IMR-90 (cell line): ENCODE data around the gene ANTXR1. TPM values are rescaled to one million over a fixed set of nuclear protein-coding genes. Genes with fewer than 3 reads are reported as not detected.

Experiments
- ATAC-seq: fragments of 200-7000 bp; cut with Tn5 transposase; 2 replicates; pipeline ENCODE4 v1.9.1; 2020; ENCODE audit warnings: low read depth, mild to moderate bottlenecking, moderate library complexity
- BruUV-seq: library from RNA; stranded (reverse); fragments of 400-500 nt; replicated peaks from 2 replicates; lab custom pipeline; 2021; lab: Mats Ljungman, UMichigan
- CTCF ChIA-PET: fragments of 300-600 bp; formaldehyde crosslinking; extraction: SDS; loops from one replicate; lab custom pipeline; 2021; ENCODE audit warnings: antibody characterized with exemption; lab: Yijun Ruan, JAX
- POLR2A ChIA-PET: fragments of 300-600 bp; sonication (Branson Sonifier 250); formaldehyde crosslinking; loops from one replicate; lab custom pipeline; 2022; ENCODE audit warnings: antibody characterized with exemption; ENCODE audit not compliant: unreplicated experiment; lab: Charles Lee
- DNase-seq: peaks from one replicate; pipeline ENCODE4 v3.0.0; 2013
- H2AFZ ChIP-seq: replicated peaks from 2 replicates; pipeline ENCODE3; 2013; ENCODE audit warnings: low read length, mild to moderate bottlenecking; ENCODE audit not compliant: poor library complexity
- H2AK5ac ChIP-seq: 2 replicates; pipeline ENCODE4 v1.6.1; 2013; ENCODE audit warnings: low read depth, low read length, inconsistent platforms
- H2AK9ac ChIP-seq: replicated peaks from 2 replicates; pipeline ENCODE3; 2013; ENCODE audit warnings: mild to moderate bottlenecking, low read depth, low read length, moderate library complexity; ENCODE audit not compliant: poor library complexity
- H2BK120ac ChIP-seq: 2 replicates; pipeline ENCODE4 v1.6.1; 2013; ENCODE audit warnings: low read depth, low read length, inconsistent platforms
- H2BK15ac ChIP-seq: 3 replicates; pipeline ENCODE4 v1.6.1; 2013; ENCODE audit warnings: low read depth, low read length, inconsistent platforms
- H2BK20ac ChIP-seq: 2 replicates; pipeline ENCODE4 v1.6.1; 2013; ENCODE audit warnings: low read depth, mild to moderate bottlenecking, inconsistent platforms, low read length, moderate library complexity
- H2BK5ac ChIP-seq: 2 replicates; pipeline ENCODE4 v1.6.1; 2013; ENCODE audit warnings: mild to moderate bottlenecking, low read depth, low read length, inconsistent platforms; ENCODE audit not compliant: poor library complexity, severe bottlenecking
- H3K14ac ChIP-seq: replicated peaks from 2 replicates; pipeline ENCODE4 v1.6.1; 2013; ENCODE audit warnings: low read depth, low read length, inconsistent platforms
- H3K18ac ChIP-seq: 2 replicates; pipeline ENCODE4 v1.6.1; 2013; ENCODE audit warnings: low read depth, low read length, control low read depth
- H3K23ac ChIP-seq: 2 replicates; pipeline ENCODE4 v1.6.1; 2013; ENCODE audit warnings: low read depth, low read length, inconsistent platforms
- H3K27ac ChIP-seq: 2 replicates; pipeline ENCODE4 v1.5.1; 2013; ENCODE audit warnings: mild to moderate bottlenecking, control low read depth, low read length; ENCODE audit not compliant: insufficient read depth
- H3K27me3 ChIP-seq: 2 replicates; pipeline ENCODE4 v1.6.1; 2013; ENCODE audit warnings: low read length; ENCODE audit not compliant: control insufficient read depth, insufficient read depth
- H3K36me3 ChIP-seq: 2 replicates; pipeline ENCODE4 v1.6.1; 2013; ENCODE audit warnings: low read length, mixed read lengths; ENCODE audit not compliant: control insufficient read depth, insufficient read depth
- H3K4ac ChIP-seq: 2 replicates; pipeline ENCODE4 v1.6.1; 2013; ENCODE audit warnings: low read depth, low read length, inconsistent platforms
- H3K4me1 ChIP-seq: 2 replicates; pipeline ENCODE4 v1.6.1; 2013; ENCODE audit warnings: low read length, mixed read lengths; ENCODE audit not compliant: control insufficient read depth, insufficient read depth
- H3K4me2 ChIP-seq: 2 replicates; pipeline ENCODE4 v1.6.1; 2013; ENCODE audit warnings: low read depth, mild to moderate bottlenecking, control low read depth, low read length, moderate library complexity
- H3K4me3 ChIP-seq: 2 replicates; pipeline ENCODE4 v1.5.1; 2013; ENCODE audit warnings: low read depth, mild to moderate bottlenecking, control low read depth, low read length, moderate library complexity; ENCODE audit not compliant: insufficient read depth
- H3K56ac ChIP-seq: 2 replicates; pipeline ENCODE4 v1.6.1; 2013; ENCODE audit warnings: low read length, inconsistent platforms; ENCODE audit not compliant: insufficient read depth; ENCODE audit errors: extremely low read depth
- H3K79me1 ChIP-seq, 2 experiments: 2 replicates each; pipeline ENCODE4 v1.6.1; 2013; ENCODE audit warnings: low read length in 2 of 2, inconsistent platforms in 1 of 2, low read depth in 1 of 2
- H3K9ac ChIP-seq: 2 replicates; pipeline ENCODE4 v1.6.1; 2013; ENCODE audit warnings: low read depth, low read length, control low read depth
- H3K9me1 ChIP-seq: 2 replicates; pipeline ENCODE4 v1.6.1; 2013; ENCODE audit warnings: low read length, inconsistent platforms; ENCODE audit not compliant: insufficient read depth
- H3K9me3 ChIP-seq: 2 replicates; pipeline ENCODE4 v1.6.1; 2013; ENCODE audit warnings: low read length; ENCODE audit not compliant: control insufficient read depth, insufficient read depth
- H4K20me1 ChIP-seq: 2 replicates; pipeline ENCODE4 v1.6.1; 2013; ENCODE audit warnings: low read length, inconsistent platforms; ENCODE audit not compliant: insufficient read depth
- H4K5ac ChIP-seq: 2 replicates; pipeline ENCODE4 v1.6.1; 2013; ENCODE audit warnings: mild to moderate bottlenecking, low read depth, low read length, control low read depth
- H4K8ac ChIP-seq, 2 experiments: 2 replicates each; pipeline ENCODE4 v1.6.1; 2013; ENCODE audit warnings: low read depth in 2 of 2, low read length in 2 of 2, control low read depth in 1 of 2, inconsistent platforms in 1 of 2
- H4K91ac ChIP-seq: 2 replicates; pipeline ENCODE4 v1.6.1; 2013; ENCODE audit warnings: low read depth, low read length, inconsistent platforms; ENCODE audit not compliant: insufficient read depth
- BHLHE40 ChIP-seq: fragments of 150-350 bp; IDR thresholded peaks from 2 replicates; pipeline ENCODE4 v1.6.1; 2016; ENCODE audit warnings: mild to moderate bottlenecking, low read depth, low read length
- CEBPB ChIP-seq: IDR thresholded peaks from 2 replicates; pipeline ENCODE4 v1.6.1; 2012; ENCODE audit warnings: low read depth, low read length, improper control_type of control experiment
- CHD1 ChIP-seq: IDR thresholded peaks from 2 replicates; pipeline ENCODE4 v1.6.1; 2012; ENCODE audit warnings: low read depth, low read length, improper control_type of control experiment
- CTCF ChIP-seq: conservative IDR thresholded peaks from 2 replicates; pipeline ENCODE4 v1.5.1; 2012; ENCODE audit warnings: mild to moderate bottlenecking, low read depth, low read length, improper control_type of control experiment
- FOS ChIP-seq: fragments of 150-350 bp; IDR thresholded peaks from 2 replicates; pipeline ENCODE4 v1.6.1; 2016; ENCODE audit warnings: low read depth, low read length
- MAFK ChIP-seq: IDR thresholded peaks from 2 replicates; pipeline ENCODE4 v1.6.1; 2012; ENCODE audit warnings: low read depth, low read length, improper control_type of control experiment
- MAZ ChIP-seq: IDR thresholded peaks from 2 replicates; pipeline ENCODE4 v1.6.1; 2012; ENCODE audit warnings: low read depth, mild to moderate bottlenecking, low read length, improper control_type of control experiment, moderate library complexity, borderline replicate concordance
- MXI1 ChIP-seq: IDR thresholded peaks from 2 replicates; pipeline ENCODE4 v1.6.1; 2012; ENCODE audit warnings: low read depth, mild to moderate bottlenecking, low read length, moderate library complexity, borderline replicate concordance
- NFE2L2 ChIP-seq: fragments of 150-350 bp; IDR thresholded peaks from 2 replicates; pipeline ENCODE4 v1.6.1; 2016; ENCODE audit warnings: low read depth, mild to moderate bottlenecking, low read length
- POLR2A ChIP-seq: IDR thresholded peaks from 2 replicates; pipeline ENCODE4 v1.6.1; 2012; ENCODE audit warnings: mild to moderate bottlenecking, low read depth, low read length
- RAD21 ChIP-seq: IDR thresholded peaks from 2 replicates; pipeline ENCODE4 v1.6.1; 2012; ENCODE audit warnings: low read length, improper control_type of control experiment
- RFX5 ChIP-seq: IDR thresholded peaks from 2 replicates; pipeline ENCODE4 v1.8.0; 2012; ENCODE audit warnings: low read depth, mild to moderate bottlenecking, low read length, moderate library complexity
- SMC3 ChIP-seq: fragments of 150-350 bp; IDR thresholded peaks from 2 replicates; pipeline ENCODE4 v1.6.1; 2016; ENCODE audit warnings: low read depth, mild to moderate bottlenecking, antibody characterized with exemption, low read length, moderate library complexity
- USF2 ChIP-seq: fragments of 150-350 bp; IDR thresholded peaks from 2 replicates; pipeline ENCODE4 v1.6.1; 2017; ENCODE audit warnings: mild to moderate bottlenecking, antibody characterized with exemption, low read length, low read depth
- WGBS, 2 experiments: methylation state at CpG; one replicate each; pipeline versions ENCODE4 v1.1.5 to v1.1.7; 2013; ENCODE audit warnings: missing lambda C conversion rate in 2 of 2; ENCODE audit not compliant: insufficient read length in 1 of 2; ENCODE audit errors: extremely low coverage in 2 of 2; 5-methylcytosine and 5-hydroxymethylcytosine counted together
- dilution Hi-C: fragments of 300-500 bp; cut with HindIII; formaldehyde crosslinking; loops from one replicate; pipeline ENCODE4 v1.14.3; 2018; ENCODE audit warnings: low sequenced_read_pairs; ENCODE audit not compliant: unreplicated experiment
- in situ Hi-C: fragments of 300-500 bp; cut with MboI; formaldehyde crosslinking; loops from 3 replicates; pipeline ENCODE4 v1.14.3; 2019; ENCODE audit warnings: low sequenced_read_pairs, inconsistent platforms, mixed read lengths
- intact Hi-C: fragments of 100-400 bp; cut with micrococcal nuclease; formaldehyde crosslinking; loops from 2 replicates; pipeline ENCODE4 v1.10.0; 2022
- polyA plus RNA-seq, 3 experiments: library from polyadenylated mRNA; depleted of rRNA; stranded (reverse); fragments of >200 nt; gene quantifications; 2 replicates each; pipeline ENCODE4 v1.2.3, GENCODE V29; 2012; ENCODE audit warnings: low replicate concordance in 1 of 3
- total RNA-seq: library from RNA; depleted of rRNA; stranded (reverse); fragments of >200 nt; gene quantifications from 2 replicates; pipeline ENCODE4 v1.2.3, GENCODE V29; 2012

Gene ANTXR1
- total and polyA plus RNA-seq, 2 of the 4 experiments (the other 2 are of a cell fraction), result 27.2 to 36.9 TPM

DNA sequence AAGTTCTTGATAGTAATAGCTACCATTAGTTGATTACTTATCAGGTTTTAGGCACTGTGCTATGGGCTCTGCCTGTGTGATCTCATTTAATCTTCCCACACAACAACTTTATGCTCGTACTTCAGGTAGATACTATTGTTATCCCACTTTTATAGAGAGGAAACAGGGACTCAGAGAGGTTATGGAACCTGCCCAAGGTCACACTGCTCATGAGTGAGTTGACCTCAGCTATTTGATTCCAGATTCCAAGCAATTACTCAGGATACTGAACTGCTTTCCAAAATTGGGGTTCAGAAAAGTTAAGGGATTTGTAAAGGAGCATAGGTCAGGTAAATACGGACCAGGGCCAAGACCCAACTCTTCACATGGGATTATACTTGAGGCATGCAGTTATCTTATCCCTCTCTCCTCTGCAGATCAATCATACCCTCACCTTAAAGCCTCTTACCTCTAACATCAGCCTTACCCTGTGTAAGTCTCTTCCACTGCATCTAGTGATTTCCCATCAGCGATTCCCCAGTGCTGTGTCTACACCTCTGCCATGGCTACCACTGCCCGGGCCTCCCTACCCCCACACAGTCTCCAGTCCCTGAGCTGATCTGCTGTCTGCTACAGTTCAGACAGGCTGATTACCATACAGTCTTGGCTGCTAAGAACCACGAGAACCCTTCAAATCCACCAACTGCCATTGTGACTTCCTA lies 74.4 kb downstream of the ANTXR1 start:
- ATAC-seq, result peak; percentile 24
- H3K27me3 ChIP-seq, result no peaks in the 10 kb centered on the region
- POLR2A ChIA-PET, result no interaction called here
- peak overlapping the region; percentile 48; the same call in 1 of the 2 replicates for H3K27ac ChIP-seq
- H3K4me2 ChIP-seq, result peak overlapping the region; percentile 17; the same call in 1 of the 2 replicates
- H3K23ac ChIP-seq, result no peak overlapping the region; the same call in 1 of the 2 replicates
- H2BK20ac ChIP-seq, result peak overlapping the region; percentile 43; the same call in 1 of the 2 replicates
- 0 out of 2 replicates have a peak, but pooled peaks cover 4% of the 10 kb centered on the region for H4K20me1 ChIP-seq
- DNase-seq, result no peak
- no peaks in the 10 kb centered on the region for H3K9me3 ChIP-seq
- H3K4me1 ChIP-seq, result peaks cover 27% of the 10 kb centered on the region
- 96% methylated on average over 3 of the region's 5 CpGs; no CpG with 5 or more reads in 1 of the 2 experiments for WGBS, 2 experiments
- H3K4ac ChIP-seq, result peak overlapping the region; percentile 80
- no peak overlapping the region for H3K4me3 ChIP-seq
- 0 out of 2 replicates have a peak overlapping the region, but pooled peaks have one; percentile 35 for H2BK120ac ChIP-seq
- H2AK5ac ChIP-seq, result peak overlapping the region; percentile 71
- dilution Hi-C loops, result no loop called here
- peak overlapping the region; percentile 29; the same call in 1 of the 3 replicates for H2BK15ac ChIP-seq
- no peak overlapping the region for H2AFZ ChIP-seq
- peaks cover 26% of the 10 kb centered on the region for H3K36me3 ChIP-seq
- no TSS peak for BruUV-seq
- peaks cover 29% of the 10 kb centered on the region for H3K9me1 ChIP-seq
- H3K56ac ChIP-seq, result no peak overlapping the region
- in situ Hi-C loops, result no loop called here
- no peak overlapping the region for H3K9ac ChIP-seq
- no peak overlapping the region for H2AK9ac ChIP-seq
- H3K18ac ChIP-seq, result peak overlapping the region; percentile 67
- H4K91ac ChIP-seq, result peak overlapping the region; percentile 59
- H3K14ac ChIP-seq, result peak overlapping the region; percentile 70
- peaks cover 12 to 54% of the 10 kb centered on the region in 2 experiments; a peak in 3 of 4 replicates for H3K79me1 ChIP-seq
- intact Hi-C loops, result loop anchor here (2.0 kb wide), 1 partner anchor 73 kb away; no protein-coding TSS in a partner anchor
- CTCF ChIA-PET, result no interaction called here
- H2BK5ac ChIP-seq, result peak overlapping the region; percentile 28
- peak overlapping the region in 1 of 2 experiments; percentile 46; a peak in 2 of 4 replicates for H4K8ac ChIP-seq
- H4K5ac ChIP-seq, result peak overlapping the region; percentile 30; the same call in 1 of the 2 replicates
- TF ChIP-seq BHLHE40 (no peak), CTCF (no peak), CEBPB (no peak), MAZ (no peak), MXI1 (no peak), FOS (no peak), USF2 (no peak), CHD1 (no peak), SMC3 (no peak), RFX5 (no peak), RAD21 (no peak), MAFK (no peak), NFE2L2 (no peak), POLR2A (no peak)
